Peyer's patch (tissue), 4 donors: ENCODE results near the gene TCF7L1. TPM values are rescaled to one million over a fixed set of nuclear protein-coding genes. Genes with fewer than 3 reads are reported as not detected.
A peak's percentile ranks its signal among the peaks of the same experiment; 100 is the strongest.

Experiments
- DNase-seq, 3 donors: peaks; one replicate each; pipeline ENCODE4 v3.0.0-alpha.2; 2017 to 2019
- H3K27ac ChIP-seq, 4 donors: fragments of 200-600 bp; sonication (generic); one replicate each; pipeline ENCODE4 v1.5.1; 2016 to 2019
- H3K27me3 ChIP-seq, 2 donors: fragments of 200-600 bp; sonication (generic); one replicate each; pipeline ENCODE4 v1.5.1; 2019
- H3K36me3 ChIP-seq, 3 donors: fragments of 200-600 bp; sonication (generic); one replicate each; pipeline ENCODE4 v1.5.1; 2016 to 2019
- H3K4me1 ChIP-seq, 4 donors: fragments of 200-600 bp; sonication (generic); one replicate each; pipeline ENCODE4 v1.5.1; 2016 to 2019
- H3K4me3 ChIP-seq, 4 donors: fragments of 200-600 bp; sonication (generic); 1 replicate in 3 of 4; 2 replicates in 1 of 4; pipeline ENCODE4 v1.5.1; 2016 to 2019; ENCODE audit warnings: mild to moderate bottlenecking in 1 of 4
- H3K9me3 ChIP-seq, 4 donors: fragments of 200-600 bp; sonication (generic); one replicate each; pipeline ENCODE4 v1.5.1; 2016 to 2019; ENCODE audit warnings: mild to moderate bottlenecking in 1 of 4
- POLR2A ChIP-seq, 2 donors: fragments of 450-650 bp; IDR thresholded peaks; one replicate each; pipeline ENCODE4 v1.5.1; 2017; ENCODE audit warnings: antibody characterized with exemption in 2 of 2, mild to moderate bottlenecking in 2 of 2, moderate library complexity in 2 of 2
- total RNA-seq, 4 donors: library from RNA; depleted of rRNA; stranded (reverse); fragments of >200 nt; gene quantifications; one replicate each; pipeline ENCODE4 v1.1.0, GENCODE V29; 2016
- TF ChIP-seq, protein P1 (sequence below), 6 experiments: fragments of 450-650 bp in 4 of 6; fragments of 200-600 bp in 2 of 6; sonication (generic) in 1 of 6; IDR thresholded peaks; one replicate each; pipeline ENCODE4 v1.5.1; 2017 to 2019; ENCODE audit warnings: antibody characterized with exemption in 6 of 6, mild to moderate bottlenecking in 3 of 6, moderate library complexity in 1 of 6

The TCF7L1 gene, protein sequence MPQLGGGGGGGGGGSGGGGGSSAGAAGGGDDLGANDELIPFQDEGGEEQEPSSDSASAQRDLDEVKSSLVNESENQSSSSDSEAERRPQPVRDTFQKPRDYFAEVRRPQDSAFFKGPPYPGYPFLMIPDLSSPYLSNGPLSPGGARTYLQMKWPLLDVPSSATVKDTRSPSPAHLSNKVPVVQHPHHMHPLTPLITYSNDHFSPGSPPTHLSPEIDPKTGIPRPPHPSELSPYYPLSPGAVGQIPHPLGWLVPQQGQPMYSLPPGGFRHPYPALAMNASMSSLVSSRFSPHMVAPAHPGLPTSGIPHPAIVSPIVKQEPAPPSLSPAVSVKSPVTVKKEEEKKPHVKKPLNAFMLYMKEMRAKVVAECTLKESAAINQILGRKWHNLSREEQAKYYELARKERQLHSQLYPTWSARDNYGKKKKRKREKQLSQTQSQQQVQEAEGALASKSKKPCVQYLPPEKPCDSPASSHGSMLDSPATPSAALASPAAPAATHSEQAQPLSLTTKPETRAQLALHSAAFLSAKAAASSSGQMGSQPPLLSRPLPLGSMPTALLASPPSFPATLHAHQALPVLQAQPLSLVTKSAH
- total RNA-seq = 1 to 10 TPM in 2 of 4 donors, under 1 TPM in 2; 0.35 to 5.8 (median 1.7) TPM

DNA sequence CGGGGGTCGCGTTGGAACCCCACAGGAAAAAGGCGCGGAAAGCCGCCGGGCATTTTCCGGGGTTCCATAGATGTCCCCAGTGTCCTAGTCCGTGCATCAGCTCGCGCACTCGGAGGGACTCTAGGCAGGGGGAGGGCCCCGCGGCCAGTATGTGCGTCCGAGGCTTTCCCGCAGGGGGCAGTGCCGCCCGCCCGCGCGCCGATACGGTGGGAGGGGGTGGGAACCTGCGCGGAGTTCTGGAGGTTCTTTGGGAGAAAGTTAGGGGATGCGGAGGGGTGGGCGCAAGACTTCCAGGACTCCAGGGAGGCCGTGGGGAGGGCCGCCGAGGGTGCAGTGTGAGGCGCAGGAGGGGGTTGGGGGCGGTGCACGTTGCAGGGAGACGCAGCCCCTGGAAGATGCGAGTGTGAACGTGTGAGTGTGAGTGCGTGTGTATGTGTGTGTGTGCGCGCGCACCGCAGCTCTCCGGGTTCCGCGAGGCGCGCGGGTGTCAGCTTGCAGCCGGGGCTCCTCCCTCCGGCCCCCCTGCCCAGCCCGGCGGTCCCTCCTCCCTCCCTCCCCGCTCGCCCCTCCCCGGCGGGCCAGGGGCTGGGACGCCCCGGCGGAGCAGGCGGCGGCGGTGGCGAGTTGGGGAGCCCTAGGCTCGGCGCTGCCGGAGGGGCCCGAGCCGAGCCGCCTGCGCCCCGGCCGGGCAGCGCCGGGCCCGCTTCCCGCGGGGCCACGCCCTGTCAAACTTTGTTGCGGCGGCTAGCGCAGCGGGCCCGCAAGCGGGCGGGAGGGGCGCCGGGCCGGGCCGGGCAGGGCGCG lies at the start of gene TCF7L1:
Gene TCF7L1, plus strand, starts transcription at position 559 of the 804 bp plus-strand sequence. CDS start 293 bp downstream, outside the sequence.
- H3K4me3 ChIP-seq = peak within 1 kb of the TSS; percentile 42 to 76 (median 59)
- DNase-seq = peak in 2 of 3 donors; percentile 65 to 70
- H3K4me1 ChIP-seq = peaks cover 0 to 30% (median 8%) of the 10 kb centered on the region in 4 donors
- H3K9me3 ChIP-seq = no peaks in the 10 kb centered on the region
- peak within 1 kb of the TSS in 3 of 4 donors; percentile 46 to 76 (median 56) for H3K27ac ChIP-seq
- no peaks in the 10 kb centered on the region for H3K27me3 ChIP-seq
- TF ChIP-seq POLR2A (IDR thresholded peaks at IDR 0.05) = no peak
- TF ChIP-seq, protein P1, sequence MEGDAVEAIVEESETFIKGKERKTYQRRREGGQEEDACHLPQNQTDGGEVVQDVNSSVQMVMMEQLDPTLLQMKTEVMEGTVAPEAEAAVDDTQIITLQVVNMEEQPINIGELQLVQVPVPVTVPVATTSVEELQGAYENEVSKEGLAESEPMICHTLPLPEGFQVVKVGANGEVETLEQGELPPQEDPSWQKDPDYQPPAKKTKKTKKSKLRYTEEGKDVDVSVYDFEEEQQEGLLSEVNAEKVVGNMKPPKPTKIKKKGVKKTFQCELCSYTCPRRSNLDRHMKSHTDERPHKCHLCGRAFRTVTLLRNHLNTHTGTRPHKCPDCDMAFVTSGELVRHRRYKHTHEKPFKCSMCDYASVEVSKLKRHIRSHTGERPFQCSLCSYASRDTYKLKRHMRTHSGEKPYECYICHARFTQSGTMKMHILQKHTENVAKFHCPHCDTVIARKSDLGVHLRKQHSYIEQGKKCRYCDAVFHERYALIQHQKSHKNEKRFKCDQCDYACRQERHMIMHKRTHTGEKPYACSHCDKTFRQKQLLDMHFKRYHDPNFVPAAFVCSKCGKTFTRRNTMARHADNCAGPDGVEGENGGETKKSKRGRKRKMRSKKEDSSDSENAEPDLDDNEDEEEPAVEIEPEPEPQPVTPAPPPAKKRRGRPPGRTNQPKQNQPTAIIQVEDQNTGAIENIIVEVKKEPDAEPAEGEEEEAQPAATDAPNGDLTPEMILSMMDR (IDR thresholded peaks at IDR 0.05) = peak; percentile 19 to 58 (median 48)
- H3K36me3 ChIP-seq = no peaks in the 10 kb centered on the region

DNA sequence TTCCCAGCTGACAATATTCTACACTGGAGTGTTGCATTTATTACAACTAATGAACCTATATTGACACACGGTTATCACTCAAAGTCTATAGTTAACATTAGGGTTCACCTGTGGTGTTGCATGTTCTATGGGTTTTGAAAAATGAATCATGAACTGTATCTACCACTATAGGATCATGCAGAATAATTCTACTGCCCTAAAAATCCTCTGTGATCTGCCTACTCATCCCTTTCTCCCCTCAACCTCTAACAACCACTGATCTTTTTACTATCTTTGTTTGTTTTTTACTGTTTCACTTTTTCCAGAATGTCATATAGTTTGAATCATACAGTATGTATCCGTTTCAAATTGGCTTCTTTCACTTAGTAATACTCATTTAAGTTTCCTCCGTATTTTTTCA lies 47.6 kb upstream of the TCF7L1 start:
- H3K9me3 ChIP-seq = no peaks in the 10 kb centered on the region
- H3K4me3 ChIP-seq = no peak overlapping the region
- no peak overlapping the region for H3K27ac ChIP-seq
- no peaks in the 10 kb centered on the region for H3K4me1 ChIP-seq
- no peaks in the 10 kb centered on the region for H3K36me3 ChIP-seq
- no peak for DNase-seq
- TF ChIP-seq POLR2A (IDR thresholded peaks at IDR 0.05) = no peak
- TF ChIP-seq, protein P1 (IDR thresholded peaks at IDR 0.05) = no peak
- no peaks in the 10 kb centered on the region for H3K27me3 ChIP-seq

DNA sequence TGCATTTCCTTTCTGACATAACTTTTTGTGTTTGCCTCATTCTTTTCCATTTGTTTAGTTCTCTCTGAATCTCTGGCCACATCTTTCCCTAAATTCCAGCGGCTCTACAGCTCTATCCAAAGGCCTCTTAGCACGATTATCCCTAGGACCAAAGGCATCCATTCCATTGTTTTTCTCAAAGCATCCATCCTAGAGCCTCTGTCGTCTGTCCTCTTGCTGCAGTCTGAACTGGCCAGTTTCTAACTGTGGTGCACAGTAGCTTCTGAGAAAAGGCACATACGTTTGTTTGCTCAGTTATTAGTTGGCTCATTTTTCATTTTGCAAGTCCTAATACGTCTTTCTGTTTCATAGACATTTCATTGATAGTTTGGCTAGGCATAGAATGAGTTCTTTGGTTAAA lies 45.7 kb upstream of the TCF7L1 start:
- Histone ChIP-seq H3K27ac (no peak overlapping the region), H3K9me3 (no peaks in the 10 kb centered on the region), H3K4me1 (no peaks in the 10 kb centered on the region), H3K36me3 (no peaks in the 10 kb centered on the region), H3K4me3 (no peak overlapping the region), H3K27me3 (no peaks in the 10 kb centered on the region)
- TF ChIP-seq POLR2A (IDR thresholded peaks at IDR 0.05) = no peak
- TF ChIP-seq, protein P1 (IDR thresholded peaks at IDR 0.05) = no peak
- no peak for DNase-seq

DNA sequence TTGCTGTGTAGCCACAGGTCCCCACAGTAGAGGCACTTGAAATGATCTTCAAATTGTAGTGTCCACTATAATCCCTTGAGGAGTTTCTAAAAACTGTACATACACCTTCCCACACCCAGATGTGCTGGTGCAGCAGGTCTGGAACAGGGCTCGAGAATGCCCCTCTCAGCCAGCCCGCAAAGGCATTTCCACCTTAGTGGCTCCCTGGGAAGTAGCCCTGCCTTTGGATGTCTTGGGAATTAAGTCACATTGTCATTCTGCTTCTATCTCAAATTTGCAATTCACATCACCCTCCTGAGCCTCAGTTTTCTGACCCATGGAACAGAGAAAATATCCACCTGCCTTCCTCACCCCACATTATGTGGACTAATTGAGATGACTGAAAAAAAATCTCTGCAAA lies 44.3 kb upstream of the TCF7L1 start:
- no peaks in the 10 kb centered on the region for H3K4me1 ChIP-seq
- no peak overlapping the region for H3K27ac ChIP-seq
- TF ChIP-seq, protein P1 (IDR thresholded peaks at IDR 0.05) = no peak
- no peak for TF ChIP-seq POLR2A (IDR thresholded peaks at IDR 0.05)
- no peak for DNase-seq
- no peaks in the 10 kb centered on the region for H3K27me3 ChIP-seq
- no peaks in the 10 kb centered on the region for H3K9me3 ChIP-seq
- no peak overlapping the region for H3K4me3 ChIP-seq
- H3K36me3 ChIP-seq = no peaks in the 10 kb centered on the region

DNA sequence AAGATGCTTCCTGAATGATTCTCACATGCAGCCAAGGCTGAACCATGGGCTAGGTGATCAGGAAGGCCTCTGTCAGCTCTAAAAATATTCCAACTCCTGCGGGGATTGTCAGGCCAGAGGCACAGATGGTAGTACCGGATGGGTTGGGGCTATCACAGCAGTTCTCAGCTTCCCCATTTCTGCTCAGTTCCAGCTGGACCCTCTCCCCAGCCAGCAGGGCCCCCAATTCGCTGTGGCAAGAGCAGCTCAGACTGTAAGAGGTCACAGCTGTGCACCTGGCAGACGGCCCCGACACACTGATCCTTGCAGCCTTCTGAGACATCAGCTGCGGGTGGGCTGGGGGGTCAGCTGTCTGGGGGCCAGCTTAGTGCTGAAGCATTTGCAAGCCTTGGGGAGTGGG lies 43.6 kb upstream of the TCF7L1 start:
- Histone ChIP-seq H3K9me3 (no peaks in the 10 kb centered on the region), H3K4me3 (no peak overlapping the region), H3K4me1 (no peaks in the 10 kb centered on the region), H3K27ac (no peak overlapping the region), H3K36me3 (no peaks in the 10 kb centered on the region), H3K27me3 (no peaks in the 10 kb centered on the region)
- no peak for DNase-seq
- no peak for TF ChIP-seq POLR2A (IDR thresholded peaks at IDR 0.05)
- TF ChIP-seq, protein P1 (IDR thresholded peaks at IDR 0.05) = no peak
